Upper lobe of left lung (tissue), 4 donors: ENCODE data around the gene EIF4G2.

ENCODE experiments used
- POLR2A ChIP-seq, 4 donors: fragments of 450-650 bp; IDR thresholded peaks; one replicate each; pipeline ENCODE4 v1.5.1; 2016 to 2017; ENCODE audit warnings: antibody characterized with exemption in 4 of 4, mild to moderate bottlenecking in 2 of 4
- TF ChIP-seq, protein P1 (sequence below), 6 experiments: fragments of 450-650 bp in 4 of 6; fragments of 200-600 bp in 2 of 6; sonication (generic) in 2 of 6; IDR thresholded peaks; one replicate each; pipeline ENCODE4 v1.5.1; 2016 to 2019; ENCODE audit warnings: antibody characterized with exemption in 6 of 6

DNA sequence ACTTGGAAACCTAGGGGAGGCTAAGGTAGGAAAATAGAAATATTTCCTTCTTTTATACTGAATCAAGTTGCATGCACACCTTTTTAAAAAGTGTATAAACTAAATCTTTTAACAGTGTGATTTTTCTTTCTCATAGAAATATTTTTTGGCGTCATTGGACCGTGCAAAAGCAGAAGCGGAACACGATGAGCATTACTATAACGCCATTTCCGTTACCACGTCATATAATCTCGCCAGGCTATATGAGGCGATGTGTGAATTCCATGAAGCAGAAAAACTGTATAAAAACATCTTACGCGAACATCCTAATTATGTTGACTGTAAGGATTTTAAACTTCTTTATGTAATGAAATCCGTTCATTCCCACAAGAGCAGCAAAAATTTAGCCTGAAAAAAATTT, 44.3 kb downstream of the EIF4G2 start:
- TF ChIP-seq, protein P1, sequence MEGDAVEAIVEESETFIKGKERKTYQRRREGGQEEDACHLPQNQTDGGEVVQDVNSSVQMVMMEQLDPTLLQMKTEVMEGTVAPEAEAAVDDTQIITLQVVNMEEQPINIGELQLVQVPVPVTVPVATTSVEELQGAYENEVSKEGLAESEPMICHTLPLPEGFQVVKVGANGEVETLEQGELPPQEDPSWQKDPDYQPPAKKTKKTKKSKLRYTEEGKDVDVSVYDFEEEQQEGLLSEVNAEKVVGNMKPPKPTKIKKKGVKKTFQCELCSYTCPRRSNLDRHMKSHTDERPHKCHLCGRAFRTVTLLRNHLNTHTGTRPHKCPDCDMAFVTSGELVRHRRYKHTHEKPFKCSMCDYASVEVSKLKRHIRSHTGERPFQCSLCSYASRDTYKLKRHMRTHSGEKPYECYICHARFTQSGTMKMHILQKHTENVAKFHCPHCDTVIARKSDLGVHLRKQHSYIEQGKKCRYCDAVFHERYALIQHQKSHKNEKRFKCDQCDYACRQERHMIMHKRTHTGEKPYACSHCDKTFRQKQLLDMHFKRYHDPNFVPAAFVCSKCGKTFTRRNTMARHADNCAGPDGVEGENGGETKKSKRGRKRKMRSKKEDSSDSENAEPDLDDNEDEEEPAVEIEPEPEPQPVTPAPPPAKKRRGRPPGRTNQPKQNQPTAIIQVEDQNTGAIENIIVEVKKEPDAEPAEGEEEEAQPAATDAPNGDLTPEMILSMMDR (IDR thresholded peaks at IDR 0.05) = no peak
- no peak for TF ChIP-seq POLR2A (IDR thresholded peaks at IDR 0.05)
